GF-D8 (cell line): ENCODE measurements around the gene DGKK.
A peak's percentile ranks its signal among the peaks of the same experiment; 100 is the strongest.

Source experiments
- DNase-seq: peaks from one replicate; lab custom pipeline; 2025; lab: John Stamatoyannopoulos, UW

Gene DGKK

DNA sequence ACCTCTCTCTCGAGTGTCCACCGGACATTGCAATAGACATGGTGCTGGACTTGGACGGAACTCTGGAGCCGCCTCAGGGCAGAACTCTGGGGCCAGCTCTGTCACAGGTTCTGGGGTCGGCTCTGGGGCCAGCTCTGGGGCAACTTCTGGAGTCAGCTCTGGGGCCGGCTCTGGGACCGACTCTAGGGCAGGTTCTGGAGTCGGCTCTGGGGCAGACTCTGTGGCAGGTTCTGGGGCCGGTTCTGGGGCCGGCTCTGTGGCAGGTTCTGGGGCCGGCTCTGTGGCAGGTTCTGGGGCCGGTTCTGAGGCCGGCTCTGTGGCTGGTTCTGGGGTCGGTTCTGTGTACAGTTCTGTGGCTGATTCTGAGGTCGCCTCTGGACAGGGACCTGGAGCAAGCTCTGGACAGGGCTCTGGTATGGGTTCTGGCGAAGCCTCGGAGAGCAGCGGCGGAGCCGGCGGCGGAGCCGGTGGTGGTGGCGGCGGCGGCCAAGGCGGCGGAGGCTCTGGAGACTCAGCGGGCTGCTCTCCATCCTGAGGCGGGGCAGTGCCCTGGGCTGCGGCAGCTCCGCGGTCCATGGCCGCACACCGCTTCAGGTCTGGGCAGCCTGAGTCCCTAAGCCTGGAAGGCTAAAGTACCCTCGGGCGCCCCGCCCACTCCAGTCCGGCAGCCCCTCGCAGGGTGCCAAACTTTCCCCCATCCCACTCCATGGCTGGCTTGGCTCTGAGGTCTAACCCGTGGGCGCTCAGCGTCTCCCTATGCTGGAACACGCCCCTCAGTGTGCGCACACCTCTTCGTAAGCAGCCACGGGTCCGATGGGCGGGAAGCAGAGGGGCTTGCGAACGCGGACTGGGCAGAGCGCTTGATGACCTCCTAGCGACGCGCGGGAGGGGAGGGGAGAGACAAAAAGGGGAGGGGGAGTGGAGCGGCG lies at the start of gene DGKK:
DGKK (minus strand) TSS at position 723 of the 929 bp plus-strand sequence; CDS start at position 576, 147 bp downstream.
- DNase-seq, result no peak

- no peak for DNase-seq
Observed at GRCh38 chrX:50514811-50515210, 44.2 kb upstream of the DGKK start.

GRCh38 chrX:50497114-50497513 lies 26.5 kb upstream of the DGKK start:
- no peak for DNase-seq

- no peak for DNase-seq
Observed at GRCh38 chrX:50495616-50496015, 25.0 kb upstream of the DGKK start.

GRCh38 chrX:50492720-50493119 lies 22.1 kb upstream of the DGKK start:
- DNase-seq, result no peak

- DNase-seq, result no peak
Observed at GRCh38 chrX:50484662-50485061, 14.0 kb upstream of the DGKK start.

- peak; percentile 17 for DNase-seq
Observed at GRCh38 chrX:50483283-50483682, 12.7 kb upstream of the DGKK start.

DNA sequence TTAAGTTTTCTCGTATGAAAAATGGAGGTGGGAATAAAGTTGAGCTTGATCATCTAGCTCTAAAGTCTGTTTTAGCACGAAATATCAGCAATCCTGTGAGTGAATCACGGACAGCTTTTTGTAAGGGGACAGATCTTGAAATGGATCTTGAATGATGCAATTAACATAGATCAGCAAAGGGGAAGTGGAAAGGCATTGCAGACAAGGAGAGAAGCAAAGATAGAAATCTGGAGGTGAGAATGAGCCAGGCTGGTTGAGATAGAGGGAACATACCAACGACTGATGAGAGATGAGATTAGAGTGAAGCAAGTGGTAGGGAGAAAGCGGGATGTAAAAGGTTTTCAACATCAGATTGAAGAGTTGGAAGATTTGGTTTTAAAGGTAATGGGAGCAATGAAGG lies 4.6 kb upstream of the DGKK start:
- DNase-seq, result no peak

GRCh38 chrX:50471390-50471789 lies 765 bp upstream of the DGKK start:
- DNase-seq, result no peak

DNA sequence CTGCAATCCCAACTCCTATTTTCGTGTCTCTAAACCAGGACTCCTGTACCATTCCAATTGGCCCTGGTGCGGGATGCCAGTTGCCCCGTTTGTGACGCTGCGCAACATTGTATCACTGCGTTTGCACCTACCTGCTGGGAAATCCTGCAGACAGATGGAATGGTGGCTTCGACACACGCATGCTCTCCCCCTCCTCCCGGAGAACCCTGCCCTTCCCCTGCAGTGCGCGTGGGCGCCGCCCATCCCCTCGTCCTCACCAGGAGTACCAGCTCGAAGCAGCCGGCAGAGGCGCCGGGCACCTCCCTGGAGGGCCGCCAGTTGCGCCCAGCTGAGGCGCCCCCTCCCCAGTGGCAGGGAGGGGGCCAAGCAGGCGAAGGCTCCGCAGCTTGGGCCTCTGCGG lies 1.4 kb downstream of the DGKK start:
- no peak for DNase-seq

- no peak for DNase-seq
Observed at GRCh38 chrX:50459615-50460014, 11.0 kb downstream of the DGKK start.

DNA sequence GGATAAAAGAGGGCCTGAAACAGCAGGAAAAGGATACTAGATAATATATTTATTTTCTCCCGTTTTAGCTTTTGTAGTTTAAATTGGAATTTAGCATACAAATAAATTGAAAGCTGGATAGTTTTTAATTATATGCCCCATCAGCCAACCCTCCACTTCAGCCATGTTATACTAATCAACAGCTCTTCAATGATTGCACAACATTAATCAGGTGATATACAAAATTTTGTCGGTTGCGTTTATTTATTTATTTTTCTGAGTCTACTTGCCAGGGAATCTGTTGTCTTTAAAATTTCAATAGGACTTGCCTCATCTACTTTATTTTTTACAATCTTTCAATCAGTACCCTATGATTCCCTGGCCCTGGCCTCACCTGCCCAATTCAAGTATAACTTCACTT lies 12.1 kb downstream of the DGKK start:
- no peak for DNase-seq

DNA sequence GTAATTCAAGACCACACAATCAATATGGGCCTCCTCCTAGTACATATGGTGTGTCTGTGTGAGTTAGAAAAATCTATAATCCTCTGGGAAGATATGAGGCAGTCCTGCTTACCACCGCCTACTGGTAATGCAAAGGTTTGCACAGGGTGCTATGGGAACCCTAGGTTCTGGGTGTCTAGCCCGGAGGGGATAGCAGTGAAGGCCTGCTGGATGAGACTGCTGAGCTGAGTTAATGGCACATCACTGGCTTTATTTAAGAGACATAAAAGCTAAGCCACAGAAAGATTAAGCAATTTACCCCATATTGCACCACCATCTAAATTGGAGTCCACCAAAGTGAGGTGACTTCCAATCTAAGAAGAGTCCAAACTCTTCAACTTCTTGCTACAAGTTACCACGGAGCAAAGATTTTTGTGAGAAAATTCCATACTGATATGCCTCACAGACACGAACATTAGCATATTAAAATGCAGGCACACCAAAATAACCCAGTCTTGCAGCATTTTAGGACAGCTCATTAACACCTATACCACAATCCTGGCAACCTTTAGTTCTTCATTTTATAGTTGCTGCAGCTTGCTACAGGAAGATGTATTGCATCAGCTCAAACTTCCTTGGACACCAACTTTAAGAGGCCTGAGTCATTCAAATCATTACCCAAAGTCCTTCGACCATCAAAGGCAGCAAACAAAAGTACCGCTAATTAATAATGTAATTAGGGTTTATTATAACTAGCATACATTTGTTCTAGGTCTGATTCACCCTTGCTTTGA lies 13.7 kb downstream of the DGKK start:
- peak; percentile 61 for DNase-seq

- no peak for DNase-seq
Observed at GRCh38 chrX:50452782-50453181, 17.8 kb downstream of the DGKK start.

DNA sequence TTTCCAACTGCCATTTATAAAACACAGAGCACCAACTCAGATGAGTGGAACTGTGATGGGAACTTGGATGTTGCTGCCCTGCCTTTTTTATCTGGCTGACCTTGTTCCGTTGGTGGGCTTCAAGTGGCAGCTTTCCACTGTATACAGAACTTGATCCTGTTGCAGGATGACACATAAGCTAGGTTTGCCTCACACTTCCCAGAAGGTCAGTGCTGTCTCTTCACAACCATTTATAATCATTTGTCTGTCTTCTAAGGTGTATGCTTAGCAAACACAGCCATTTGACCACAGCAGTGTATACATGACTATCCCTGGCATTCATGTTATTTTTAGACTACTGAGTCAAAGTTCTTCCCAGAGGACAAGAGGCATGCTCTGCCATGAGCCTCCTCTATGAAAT lies 20.3 kb downstream of the DGKK start:
- no peak for DNase-seq

- DNase-seq, result no peak
Observed at GRCh38 chrX:50448565-50448964, 22.1 kb downstream of the DGKK start.

DNA sequence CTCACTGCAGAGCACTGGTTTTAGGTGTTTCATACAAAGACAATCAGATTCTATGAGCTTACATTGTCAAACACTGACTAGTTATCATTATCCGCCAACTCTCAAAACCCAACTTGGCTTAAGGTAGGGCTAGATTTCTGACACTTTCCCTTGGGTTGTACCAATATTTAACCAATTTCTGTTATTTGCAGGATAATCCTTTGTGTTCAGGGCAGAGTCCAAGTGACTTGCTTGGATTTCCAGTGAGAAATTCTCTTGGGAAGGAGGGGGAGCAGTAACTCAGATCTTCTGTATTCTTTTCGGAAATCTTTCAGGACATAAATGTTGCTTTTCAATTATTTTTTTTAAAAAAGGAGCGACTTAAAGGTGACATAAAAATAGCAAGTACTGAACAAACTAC lies 23.1 kb downstream of the DGKK start:
- DNase-seq, result no peak

GRCh38 chrX:50442426-50443116 lies 28.1 kb downstream of the DGKK start:
- DNase-seq, result no peak

DNA sequence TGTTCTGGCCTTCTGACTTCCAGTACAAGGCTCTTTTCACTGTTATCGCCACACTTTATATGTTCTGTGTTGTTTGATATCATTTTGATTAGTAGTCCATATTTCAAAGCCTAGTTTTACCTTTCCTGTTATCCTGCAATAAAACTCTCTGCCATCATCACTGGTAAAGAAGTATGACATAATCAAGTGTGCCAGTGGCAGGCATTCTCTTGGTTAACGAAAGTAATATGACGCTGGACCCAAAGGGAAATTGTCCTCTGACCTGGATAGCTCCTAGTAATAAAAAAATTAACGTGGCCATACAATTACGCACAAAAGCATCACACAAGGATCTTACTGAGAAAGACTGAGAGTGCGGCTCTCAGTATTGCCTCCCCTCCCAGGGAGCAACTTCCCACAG lies 33.8 kb downstream of the DGKK start:
- no peak for DNase-seq

- no peak for DNase-seq
Observed at GRCh38 chrX:50432829-50433289, 37.8 kb downstream of the DGKK start.

DNA sequence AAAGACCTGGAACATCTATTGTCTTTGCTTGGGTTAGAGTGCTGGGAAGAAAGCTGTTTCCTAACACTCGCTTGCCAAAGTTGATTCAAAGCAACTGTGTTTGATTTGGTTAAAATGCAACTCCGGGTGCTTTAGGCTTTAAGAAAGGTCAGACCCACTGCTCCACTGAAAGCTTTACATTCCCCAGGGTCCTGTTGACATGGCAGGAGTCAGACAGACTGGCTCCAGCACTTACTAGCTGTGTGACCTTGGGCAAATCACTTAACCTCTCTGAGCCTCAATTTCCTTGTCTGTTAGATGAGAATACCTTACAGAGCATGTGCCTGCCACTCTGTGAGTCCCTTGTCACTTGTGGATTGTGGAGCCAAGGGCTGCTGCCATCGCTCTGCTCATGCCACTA lies 39.0 kb downstream of the DGKK start:
- no peak for DNase-seq

- peak; percentile 4 for DNase-seq
Observed at GRCh38 chrX:50430917-50431575, 39.6 kb downstream of the DGKK start.
